HG03378 (cell line): ENCODE results near the gene MFGE8.

Experiments used
- ATAC-seq: cut with Tn5 transposase; IDR thresholded peaks from one replicate; pipeline ENCODE4 v1.9.1; 2021; ENCODE audit warnings: mild to moderate bottlenecking, moderate library complexity; ENCODE audit not compliant: unreplicated experiment

Gene MFGE8

GRCh38 chr15:88920186-88920891, 7.2 kb upstream of the MFGE8 start:
- ATAC-seq, result no peak

- ATAC-seq, result peak; percentile 68
Observed at GRCh38 chr15:88918738-88919137, 5.6 kb upstream of the MFGE8 start.

GRCh38 chr15:88917760-88918159, 4.6 kb upstream of the MFGE8 start:
- ATAC-seq, result no peak

GRCh38 chr15:88915354-88915753, 2.2 kb upstream of the MFGE8 start:
- no peak for ATAC-seq

- ATAC-seq, result no peak
Observed at GRCh38 chr15:88913850-88914169, 631 bp upstream of the MFGE8 start.

GRCh38 chr15:88912500-88912921, 668 bp downstream of the MFGE8 start:
- no peak for ATAC-seq

GRCh38 chr15:88911766-88912118, 1.4 kb downstream of the MFGE8 start:
- no peak for ATAC-seq

- ATAC-seq, result no peak
Observed at GRCh38 chr15:88909956-88910831, 3.0 kb downstream of the MFGE8 start.

GRCh38 chr15:88908697-88909621, 4.2 kb downstream of the MFGE8 start:
- ATAC-seq, result no peak

- no peak for ATAC-seq
Observed at GRCh38 chr15:88908123-88908522, 5.1 kb downstream of the MFGE8 start.

GRCh38 chr15:88907111-88907510, 6.1 kb downstream of the MFGE8 start:
- no peak for ATAC-seq

- no peak for ATAC-seq
Observed at GRCh38 chr15:88906551-88906950, 6.6 kb downstream of the MFGE8 start.

GRCh38 chr15:88906130-88906529, 7.0 kb downstream of the MFGE8 start:
- no peak for ATAC-seq

- ATAC-seq, result no peak
Observed at GRCh38 chr15:88905576-88905975, 7.6 kb downstream of the MFGE8 start.

- peak; percentile 66 for ATAC-seq
Observed at GRCh38 chr15:88904624-88905327, 8.4 kb downstream of the MFGE8 start.

- no peak for ATAC-seq
Observed at GRCh38 chr15:88904257-88904623, 8.9 kb downstream of the MFGE8 start.

GRCh38 chr15:88902846-88903245, 10.3 kb downstream of the MFGE8 start:
- no peak for ATAC-seq

- ATAC-seq, result no peak
Observed at GRCh38 chr15:88902221-88902835, 10.9 kb downstream of the MFGE8 start.

GRCh38 chr15:88901508-88902220, 11.5 kb downstream of the MFGE8 start:
- no peak for ATAC-seq

- ATAC-seq, result no peak
Observed at GRCh38 chr15:88900982-88901418, 12.2 kb downstream of the MFGE8 start.
